ENCODE data around the gene PRSS33. TPM values are rescaled to one million over a fixed set of nuclear protein-coding genes. Genes with fewer than 3 reads are reported as not detected.

PRSS33 gene
- polyA plus RNA-seq, 2 of the 4 experiments (the other 2 are of a cell fraction) = 0.04 TPM; not detected in 1

GRCh38 chr16:2806286-2806685, 18.9 kb upstream of the PRSS33 start (continued):
- no peak for TF ChIP-seq CBX2 (IDR thresholded peaks at IDR 0.05; ENCODE audit: borderline replicate concordance, low read depth)
- no peak for TF ChIP-seq HOXB5 (CRISPR knock-in tag; IDR thresholded peaks at IDR 0.05)
- no peak for TF ChIP-seq ZFP36 (IDR thresholded peaks at IDR 0.05; ENCODE audit: borderline replicate concordance, partially characterized antibody)
- TF ChIP-seq BHLHE40 (IDR thresholded peaks at IDR 0.05; ENCODE audit: low read depth, low read length) = no peak
- no peak for TF ChIP-seq HES2 (IDR thresholded peaks at IDR 0.05)
- no peak for TF ChIP-seq POLR2AphosphoS2 (conservative IDR thresholded peaks at IDR 0.05; ENCODE audit: low read length)

- H3K27ac ChIP-seq = no peak overlapping the region
- 55% methylated on average over 3 of the region's 4 CpGs for WGBS (ENCODE audit: missing lambda C conversion rate)
- POLR2A ChIA-PET = interaction anchor here (0.5 kb wide), 1 partner anchor 157 kb away, joined by 6 read pairs; no protein-coding TSS in a partner anchor
- no peak for ATAC-seq
- no peak overlapping the region for H3K4me2 ChIP-seq
- peaks cover 26% of the 10 kb centered on the region for H3K9me3 ChIP-seq
- TF ChIP-seq ATOH8 (CRISPR knock-in tag; IDR thresholded peaks at IDR 0.05; ENCODE audit: low read depth) (no peak), PBX3 (IDR thresholded peaks at IDR 0.05) (no peak), CHD2 (IDR thresholded peaks at IDR 0.05; ENCODE audit: low read length, partially characterized antibody) (no peak), ESRRA (IDR thresholded peaks at IDR 0.05; ENCODE audit: borderline replicate concordance, low read length) (no peak), BHLHE40 (IDR thresholded peaks at IDR 0.05; ENCODE audit: low read depth, low read length) (no peak), ZFP36 (IDR thresholded peaks at IDR 0.05; ENCODE audit: borderline replicate concordance, partially characterized antibody) (no peak), NFE2L2 (conservative IDR thresholded peaks at IDR 0.05; ENCODE audit: low read length) (no peak), MAFK (IDR thresholded peaks at IDR 0.05; ENCODE audit: partially characterized antibody) (no peak), CHD4 (IDR thresholded peaks at IDR 0.05; ENCODE audit: borderline replicate concordance) (no peak)
- no peak for DNase-seq (ENCODE audit: low read depth in 1 of 2, low spot score in 1 of 2)
- CTCF ChIA-PET = interaction anchor here (0.5 to 2.5 kb wide), 3 partner anchors 19 to 884 kb away, joined by 3 to 7 read pairs (median 7); no protein-coding TSS in a partner anchor
- no peak overlapping the region for H3K4me3 ChIP-seq
- no peak for FAIRE-seq
- peaks cover under 1% of the 10 kb centered on the region; the same call in 1 of the 3 replicates for H3K4me1 ChIP-seq
Measured at GRCh38 chr16:2804728-2805127, 17.4 kb upstream of the PRSS33 start.

GRCh38 chr16:2803545-2804195, 16.3 kb upstream of the PRSS33 start:
- FAIRE-seq (no peak), DNase-seq (ENCODE audit: low read depth in 1 of 2, low spot score in 1 of 2) (no peak), ATAC-seq (no peak)
- H3K4me1 ChIP-seq = peaks cover 4% of the 10 kb centered on the region; the same call in 1 of the 3 replicates
- WGBS (ENCODE audit: missing lambda C conversion rate) = 65% methylated on average over 3 of the region's 3 CpGs
- ChIA-PET CTCF (interaction anchor here (1.8 to 2.5 kb wide), 2 partner anchors 20 to 35 kb away, joined by 7 read pairs; no protein-coding TSS in a partner anchor), POLR2A (no interaction called here)
- H3K4me3 ChIP-seq = no peak overlapping the region
- peaks cover 26% of the 10 kb centered on the region for H3K9me3 ChIP-seq
- no peak overlapping the region for H3K27ac ChIP-seq
- no peak overlapping the region for H3K4me2 ChIP-seq
- TF ChIP-seq TFCP2L1 (CRISPR knock-in tag; IDR thresholded peaks at IDR 0.05) (no peak), KDM5A (IDR thresholded peaks at IDR 0.05) (no peak), NPAS2 (CRISPR knock-in tag; IDR thresholded peaks at IDR 0.05; ENCODE audit: borderline replicate concordance) (no peak), POLR2AphosphoS2 (conservative IDR thresholded peaks at IDR 0.05; ENCODE audit: low read length) (no peak), ZFP36 (IDR thresholded peaks at IDR 0.05; ENCODE audit: borderline replicate concordance, partially characterized antibody) (no peak)

GRCh38 chr16:2799859-2800226, 12.5 kb upstream of the PRSS33 start:
- no peak overlapping the region for H3K27ac ChIP-seq
- no peak overlapping the region for H3K4me2 ChIP-seq
- ChIA-PET POLR2A (no interaction called here), CTCF (interaction anchor here (0.6 to 2.7 kb wide), 6 partner anchors 9 to 203 kb away, joined by 3 to 13 read pairs (median 4); no protein-coding TSS in a partner anchor)
- peak; percentile 61 to 70; a peak in 5 of 6 replicates for ATAC-seq
- peaks cover 17% of the 10 kb centered on the region for H3K4me1 ChIP-seq
- no peak overlapping the region for H3K4me3 ChIP-seq
- peak in 1 of 2 experiments; percentile 48 for DNase-seq (ENCODE audit: low read depth in 1 of 2, low spot score in 1 of 2)
- peaks cover 18% of the 10 kb centered on the region for H3K9me3 ChIP-seq
- no peak for FAIRE-seq
- WGBS (ENCODE audit: missing lambda C conversion rate) = 7% methylated on average over 1 of the region's 1 CpG
- no peak for TF ChIP-seq CHD4 (IDR thresholded peaks at IDR 0.05; ENCODE audit: borderline replicate concordance)
- no peak for TF ChIP-seq TFCP2L1 (CRISPR knock-in tag; IDR thresholded peaks at IDR 0.05)
- TF ChIP-seq EHMT2 (IDR thresholded peaks at IDR 0.05; ENCODE audit: low read depth) = no peak
- no peak for TF ChIP-seq RCOR1 (IDR thresholded peaks at IDR 0.05; ENCODE audit: low read depth, low read length)
- TF ChIP-seq USF2 (IDR thresholded peaks at IDR 0.05) = no peak; the same call in 1 of the 2 replicates
- no peak for TF ChIP-seq REST (IDR thresholded peaks at IDR 0.05)
- no peak for TF ChIP-seq MAFK (IDR thresholded peaks at IDR 0.05; ENCODE audit: partially characterized antibody)
- no peak for TF ChIP-seq NR3C1 (IDR thresholded peaks at IDR 0.05)
- TF ChIP-seq ELK1 (IDR thresholded peaks at IDR 0.05; ENCODE audit: low read depth, low read length) = no peak
